Activated CD8-positive, alpha-beta memory T cell treated with anti-CD3 and anti-CD28 coated beads for 4 hours (primary cell): ENCODE measurements around the gene NPDC1.

Experiments used
- DNase-seq, 2 donors: peaks; one replicate each; pipeline ENCODE4 v3.0.0-alpha.2; 2020; ENCODE audit warnings: low read depth in 2 of 2

The NPDC1 gene, protein sequence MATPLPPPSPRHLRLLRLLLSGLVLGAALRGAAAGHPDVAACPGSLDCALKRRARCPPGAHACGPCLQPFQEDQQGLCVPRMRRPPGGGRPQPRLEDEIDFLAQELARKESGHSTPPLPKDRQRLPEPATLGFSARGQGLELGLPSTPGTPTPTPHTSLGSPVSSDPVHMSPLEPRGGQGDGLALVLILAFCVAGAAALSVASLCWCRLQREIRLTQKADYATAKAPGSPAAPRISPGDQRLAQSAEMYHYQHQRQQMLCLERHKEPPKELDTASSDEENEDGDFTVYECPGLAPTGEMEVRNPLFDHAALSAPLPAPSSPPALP

DNA sequence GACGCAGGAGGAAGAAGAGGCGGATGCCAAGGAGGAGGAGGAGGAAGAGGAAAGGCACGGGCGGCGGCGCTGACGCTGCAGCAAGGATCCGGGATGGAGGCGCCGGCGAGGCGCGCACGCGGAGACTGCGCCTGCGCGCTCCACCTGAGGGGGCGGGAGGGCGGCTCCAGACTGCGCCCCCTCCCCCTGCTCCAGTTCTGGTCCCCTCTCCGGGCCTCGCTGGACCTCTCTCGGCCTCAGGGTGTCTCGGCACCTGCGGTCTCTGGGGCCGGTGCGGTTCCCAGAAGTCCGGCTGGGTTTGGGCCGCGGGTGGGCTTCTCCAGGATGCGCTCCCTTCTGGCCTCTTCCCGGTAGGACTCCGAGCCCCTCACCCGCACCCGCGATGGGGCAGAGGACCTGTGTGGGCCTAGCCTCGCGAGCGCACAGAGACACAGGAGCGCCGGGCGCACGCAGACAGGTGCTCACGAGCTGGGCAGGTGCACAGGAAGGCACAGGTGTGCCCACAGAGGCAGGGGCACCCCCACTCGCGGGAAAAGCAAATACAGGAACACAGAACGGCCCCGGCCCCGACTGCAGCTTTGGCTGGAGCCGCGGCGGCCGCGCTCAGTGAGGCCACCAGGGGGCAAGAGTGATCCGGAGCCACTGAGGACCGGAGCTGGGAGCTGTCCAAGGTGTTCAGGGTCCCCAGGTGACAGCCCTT, at the start of gene NPDC1:
NPDC1 (minus strand) TSS at position 90 of the 700 bp plus-strand sequence. CDS start 188 bp downstream, outside the sequence.
- DNase-seq = peak in 1 of 2 donors; percentile 55

DNA sequence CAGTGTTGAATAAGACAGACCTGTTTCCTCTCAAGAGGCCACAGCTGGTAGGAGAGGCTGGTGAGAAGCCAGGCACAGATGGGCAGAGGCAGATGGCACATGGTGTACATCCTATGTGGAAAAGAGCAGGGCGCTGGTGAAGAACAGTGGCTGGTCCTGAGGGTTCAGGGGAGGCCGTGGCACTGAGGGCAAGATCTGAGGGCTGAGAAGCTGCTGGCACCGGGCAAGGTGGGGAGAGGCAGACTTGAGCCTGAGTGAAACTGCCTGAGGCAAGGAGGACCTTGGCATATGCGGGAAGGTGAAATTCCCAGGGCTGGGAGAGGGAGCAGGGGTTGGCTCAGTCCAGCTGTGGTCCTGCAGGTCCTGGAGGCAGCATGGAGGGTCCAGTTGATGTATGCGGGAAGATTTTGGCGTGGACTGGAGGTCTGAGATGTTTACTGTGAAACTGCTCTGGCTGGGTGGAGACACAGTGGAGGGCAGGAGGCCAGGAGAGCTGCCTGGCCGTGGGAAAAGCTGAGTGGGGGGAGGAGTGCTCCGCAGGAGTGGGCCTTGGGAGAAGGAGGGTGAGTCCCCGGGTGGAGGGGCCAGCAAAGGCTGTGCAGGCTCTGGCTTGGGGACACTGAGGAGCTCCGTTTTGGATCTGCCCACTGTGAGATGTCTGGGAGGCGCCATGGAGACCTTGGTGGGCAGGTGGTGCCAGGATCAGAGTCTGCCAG, 43.4 kb upstream of the NPDC1 start:
- DNase-seq = no peak

DNA sequence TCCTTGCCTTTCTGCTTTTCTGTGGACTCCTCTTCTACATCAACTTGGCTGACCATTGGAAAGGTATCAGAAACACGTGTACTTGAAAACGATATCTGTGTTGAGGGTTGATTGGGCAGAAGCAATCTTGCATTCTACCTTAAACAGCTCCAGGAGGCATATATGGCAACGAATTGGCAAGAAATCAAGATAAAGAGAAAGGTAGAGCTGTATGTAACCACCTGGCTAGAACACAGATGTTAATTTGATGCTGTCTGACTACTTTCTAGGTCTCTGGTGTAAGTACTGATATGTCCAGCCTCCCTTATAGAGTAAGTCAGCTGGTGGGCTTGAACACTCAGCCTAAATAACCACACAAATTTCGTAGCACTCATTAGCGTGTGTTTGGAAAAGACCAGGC, 42.1 kb upstream of the NPDC1 start:
- DNase-seq = no peak

DNA sequence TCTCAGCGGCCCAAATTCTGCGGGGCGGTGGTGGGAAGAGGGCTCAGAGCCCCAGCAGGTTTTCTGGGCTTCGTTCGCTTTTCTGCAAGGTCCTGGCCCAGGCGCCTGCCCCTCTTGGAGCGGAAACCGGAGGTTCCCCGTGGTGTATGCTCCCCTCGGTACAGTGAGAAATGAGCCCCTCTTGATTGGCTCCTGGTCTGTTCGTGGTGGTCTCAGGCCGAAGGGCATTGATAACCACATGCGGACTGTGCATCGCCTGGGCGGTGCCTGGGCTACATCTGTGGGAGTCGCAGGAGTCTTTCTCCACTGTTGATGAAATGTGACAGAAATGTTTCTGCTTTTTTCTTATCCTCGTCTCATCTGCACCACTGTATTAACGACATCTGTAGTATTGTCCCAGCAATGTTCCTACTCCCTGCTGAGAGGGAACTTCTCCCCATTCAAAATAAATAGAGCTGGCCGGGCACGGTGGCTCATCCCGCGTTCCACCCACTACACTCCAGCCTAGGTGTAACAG, 41.5 kb upstream of the NPDC1 start:
- DNase-seq = no peak

DNA sequence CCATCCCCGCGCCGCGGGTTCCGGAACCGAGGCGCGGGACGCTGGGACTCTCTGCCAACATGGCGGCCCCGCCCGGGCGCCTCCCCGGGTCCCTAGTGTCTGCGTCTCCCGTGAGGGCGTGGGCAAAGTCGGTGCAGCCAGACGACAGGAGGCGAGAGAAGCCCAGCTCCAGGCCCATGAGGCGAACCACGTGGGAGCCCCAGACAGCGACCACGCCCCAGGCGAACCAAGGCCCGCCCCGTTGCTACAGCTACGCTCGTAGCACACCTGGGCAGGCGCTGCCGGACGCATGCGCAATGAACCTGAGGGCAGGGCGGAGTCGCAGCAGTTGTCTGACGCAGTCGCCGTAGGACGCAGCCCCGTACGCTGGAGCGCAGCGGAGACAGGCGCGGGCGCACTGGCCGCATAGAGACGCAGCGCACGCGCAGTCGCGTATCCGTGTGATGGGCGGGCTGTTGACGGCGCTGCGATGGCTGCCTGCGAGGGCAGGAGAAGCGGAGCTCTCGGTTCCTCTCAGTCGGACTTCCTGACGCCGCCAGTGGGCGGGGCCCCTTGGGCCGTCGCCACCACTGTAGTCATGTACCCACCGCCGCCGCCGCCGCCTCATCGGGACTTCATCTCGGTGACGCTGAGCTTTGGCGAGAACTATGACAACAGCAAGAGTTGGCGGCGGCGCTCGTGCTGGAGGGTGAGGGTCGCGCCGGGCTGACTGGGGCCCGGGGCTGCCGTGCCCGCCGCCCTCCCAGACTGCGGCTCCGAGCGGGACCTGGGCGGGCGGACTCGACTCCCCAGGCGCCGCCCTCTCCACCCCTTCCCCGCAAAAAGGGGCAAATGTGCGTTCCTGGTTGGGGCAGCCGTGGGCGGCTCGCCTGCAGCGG, 40.8 kb upstream of the NPDC1 start, which contains the start of gene MAN1B1:
MAN1B1 (plus strand) TSS at position 455 of the 878 bp plus-strand sequence; CDS start at position 470, 15 bp downstream.
- DNase-seq = peak; percentile 98 to 99

DNA sequence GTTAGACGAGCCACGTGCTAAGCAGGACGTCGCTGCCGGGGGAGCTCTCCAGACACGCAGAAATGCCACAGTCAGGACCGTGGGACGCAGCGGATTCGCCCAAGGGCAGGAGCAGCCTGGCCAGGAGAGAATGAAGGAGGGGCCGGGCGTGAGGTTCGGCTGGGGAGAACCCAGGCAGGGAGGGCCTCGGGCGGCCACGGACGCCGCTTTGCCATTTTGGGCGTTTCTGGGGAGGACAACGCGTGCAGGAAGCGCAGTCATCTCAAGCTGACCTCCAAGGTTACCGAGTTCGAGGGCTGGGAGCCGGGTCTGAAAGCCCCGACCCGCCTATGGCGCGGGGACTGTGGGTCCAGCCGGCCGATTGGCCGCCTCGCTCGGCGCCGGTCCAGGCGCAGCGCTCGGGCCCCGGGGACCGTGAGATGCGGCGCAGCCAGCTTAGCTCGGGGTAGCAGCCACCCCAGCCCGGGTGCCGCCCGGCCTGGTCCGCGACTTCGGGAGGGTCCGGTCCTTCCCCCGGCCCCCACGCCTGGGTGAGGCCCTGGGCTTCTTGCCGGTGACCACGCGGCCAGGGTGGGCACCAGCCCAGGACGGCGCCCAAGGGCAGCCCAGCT, 40.0 kb upstream of the NPDC1 start:
- DNase-seq = no peak

DNA sequence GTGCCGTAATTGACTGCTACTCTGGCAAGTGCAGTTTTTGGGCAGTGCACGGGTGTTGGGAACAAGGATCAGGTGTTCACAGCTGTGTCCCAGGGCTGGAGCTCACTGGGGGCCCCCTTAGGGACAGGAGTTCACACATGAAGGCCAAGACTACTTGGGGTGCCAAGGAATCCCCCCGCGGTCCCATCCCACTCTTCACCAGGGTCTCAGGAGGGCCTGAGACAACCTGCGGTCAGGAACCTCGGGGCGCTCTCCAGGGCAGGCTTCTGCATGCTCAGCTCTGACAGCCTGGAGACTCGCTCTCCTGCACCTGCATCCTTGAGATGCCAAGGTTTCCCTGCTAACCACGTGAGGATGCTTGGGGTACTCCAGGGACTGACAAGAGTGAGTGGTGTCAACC, 38.5 kb upstream of the NPDC1 start:
- DNase-seq = no peak

DNA sequence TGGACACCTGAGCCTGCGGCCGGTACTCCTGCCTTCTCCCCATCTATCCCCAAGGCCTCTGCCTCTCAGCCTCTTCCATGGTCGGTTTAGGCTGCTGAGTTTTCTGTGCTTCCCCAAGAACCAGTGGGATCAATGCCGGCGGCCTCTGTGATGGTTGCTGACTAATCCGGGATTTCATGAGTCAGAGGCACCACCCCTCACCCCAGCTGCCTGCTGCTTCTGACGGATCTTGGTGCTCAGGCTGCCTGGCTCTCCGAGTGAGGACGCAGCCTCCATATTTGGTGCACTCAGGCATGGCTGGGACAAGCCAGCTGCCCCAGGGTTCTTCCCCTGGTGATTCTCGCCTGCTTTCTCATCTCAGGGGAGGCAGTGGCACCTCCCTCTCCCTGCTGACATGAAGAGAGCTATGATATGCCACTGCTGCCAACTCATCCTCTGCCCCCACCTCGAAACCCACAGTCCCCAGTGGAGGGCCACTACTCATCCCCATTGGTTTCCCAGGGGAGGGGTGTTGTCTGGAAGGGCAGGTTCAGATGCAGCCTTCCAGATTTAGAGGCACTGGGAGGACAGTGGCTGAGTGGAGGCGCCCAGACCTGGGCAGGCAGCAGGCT, 37.5 kb upstream of the NPDC1 start:
- DNase-seq = no peak

DNA sequence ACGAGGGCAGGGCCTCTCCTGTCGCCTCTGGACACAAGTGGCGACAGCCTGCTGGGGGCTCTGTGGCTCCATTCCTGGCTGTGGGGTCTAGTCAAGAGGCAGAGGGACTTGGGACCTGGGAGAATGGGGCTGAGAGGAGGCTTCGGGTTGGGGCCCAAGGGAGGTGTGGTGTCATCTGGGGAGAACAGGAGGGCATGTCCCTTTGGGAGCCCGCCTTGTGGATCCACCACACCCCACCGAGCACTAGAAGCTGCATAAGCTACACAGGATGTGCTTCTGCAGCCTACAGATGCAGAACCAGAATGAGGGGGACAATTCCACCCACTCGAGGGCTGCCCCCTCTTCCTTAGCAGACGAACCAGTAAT, 36.9 kb upstream of the NPDC1 start:
- DNase-seq = no peak

DNA sequence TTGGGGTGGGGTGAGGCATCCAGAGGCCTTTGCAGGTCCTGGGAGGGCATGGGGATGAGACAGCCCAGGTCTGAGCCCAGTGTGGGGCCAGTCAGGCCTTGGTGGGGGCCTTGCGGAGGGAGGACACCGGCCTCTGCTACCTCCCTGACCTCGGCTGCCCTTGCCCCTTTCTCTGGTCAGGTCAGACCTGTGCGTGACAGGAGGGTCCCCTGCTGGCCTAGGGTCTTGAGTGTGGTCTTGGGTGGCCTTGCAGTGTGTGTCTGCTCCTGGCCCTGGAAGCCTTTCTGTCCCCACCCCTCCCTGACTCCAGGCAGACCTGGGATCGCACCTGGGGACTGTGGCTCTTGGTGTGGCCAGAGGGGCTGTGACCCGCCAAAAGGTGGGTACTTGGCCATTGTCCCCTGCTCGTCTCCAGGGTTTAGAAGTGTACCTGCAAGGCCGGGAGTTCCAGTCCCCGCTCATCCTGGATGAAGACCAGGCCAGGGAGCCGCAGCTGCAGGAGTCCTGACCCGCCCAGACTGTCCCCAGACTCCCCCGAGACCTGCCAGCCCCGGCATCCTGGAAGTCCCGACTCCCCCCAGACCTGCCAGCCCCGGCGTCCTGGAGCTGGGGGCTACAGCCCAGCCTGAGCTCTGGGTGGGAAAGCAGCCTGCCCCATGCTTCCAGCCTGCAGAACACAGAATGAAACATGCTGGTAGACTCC, 36.4 kb upstream of the NPDC1 start:
- no peak for DNase-seq

DNA sequence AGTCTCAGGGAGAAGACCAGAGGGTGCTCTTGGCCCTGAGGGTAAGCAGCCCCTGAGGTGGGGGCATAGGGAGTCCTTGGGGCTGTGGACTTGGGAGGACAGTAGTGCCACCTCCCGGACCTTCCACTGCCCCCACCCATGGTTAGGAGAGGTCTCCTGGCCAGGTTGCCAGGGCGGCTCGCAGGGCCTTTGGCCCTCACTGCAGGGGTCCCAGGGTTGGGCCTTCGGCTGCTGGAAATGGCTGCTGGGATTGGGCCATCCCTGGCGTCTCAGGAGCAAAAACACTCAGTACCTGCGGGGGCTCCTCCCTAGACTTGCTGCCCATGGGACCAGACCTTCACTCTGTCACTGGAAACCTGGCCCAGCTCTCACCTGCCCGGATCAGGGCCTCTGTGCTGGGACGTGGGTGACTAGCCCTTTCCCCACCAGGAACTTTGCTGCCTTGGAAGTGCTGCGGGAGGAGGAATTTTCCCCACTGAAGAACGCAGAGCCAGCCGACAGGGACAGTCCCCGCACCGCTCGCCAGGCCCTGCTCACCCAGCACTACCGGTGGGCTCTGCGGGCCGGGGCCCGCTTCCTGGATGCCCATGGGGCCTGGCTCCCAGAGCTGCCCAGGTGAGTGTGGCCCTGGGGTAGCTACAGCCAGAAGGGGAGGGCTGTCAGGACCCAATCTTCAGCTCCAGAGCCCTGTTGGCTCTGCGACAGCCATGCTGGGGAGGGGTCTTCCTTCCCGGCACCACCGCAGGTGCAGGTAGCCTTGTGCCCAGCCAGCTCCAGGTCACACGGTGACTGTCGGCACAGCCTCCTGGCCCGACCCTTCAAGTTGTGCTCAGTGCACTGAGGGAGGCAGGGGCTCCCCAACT, 34.5 kb upstream of the NPDC1 start:
- no peak for DNase-seq

DNA sequence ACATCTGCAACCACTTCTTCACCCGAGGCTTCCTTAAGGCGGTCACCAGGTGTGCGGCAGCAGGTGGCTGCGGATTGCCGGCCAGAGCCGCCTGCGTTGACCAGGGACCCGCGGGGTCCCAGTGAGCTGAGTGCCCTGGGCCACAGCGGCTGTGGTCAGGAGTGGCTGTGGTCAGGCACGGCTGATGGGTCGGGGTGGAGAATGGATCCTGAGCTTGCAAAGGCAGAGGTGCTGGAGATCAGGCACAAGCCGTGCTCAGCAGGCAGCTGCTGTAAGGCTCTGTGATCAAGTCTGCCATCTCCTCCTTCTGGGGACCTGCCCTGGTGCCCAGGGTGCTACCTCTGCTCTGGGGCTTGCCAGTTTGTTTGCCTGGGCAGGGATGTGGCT, 33.4 kb upstream of the NPDC1 start:
- no peak for DNase-seq

DNA sequence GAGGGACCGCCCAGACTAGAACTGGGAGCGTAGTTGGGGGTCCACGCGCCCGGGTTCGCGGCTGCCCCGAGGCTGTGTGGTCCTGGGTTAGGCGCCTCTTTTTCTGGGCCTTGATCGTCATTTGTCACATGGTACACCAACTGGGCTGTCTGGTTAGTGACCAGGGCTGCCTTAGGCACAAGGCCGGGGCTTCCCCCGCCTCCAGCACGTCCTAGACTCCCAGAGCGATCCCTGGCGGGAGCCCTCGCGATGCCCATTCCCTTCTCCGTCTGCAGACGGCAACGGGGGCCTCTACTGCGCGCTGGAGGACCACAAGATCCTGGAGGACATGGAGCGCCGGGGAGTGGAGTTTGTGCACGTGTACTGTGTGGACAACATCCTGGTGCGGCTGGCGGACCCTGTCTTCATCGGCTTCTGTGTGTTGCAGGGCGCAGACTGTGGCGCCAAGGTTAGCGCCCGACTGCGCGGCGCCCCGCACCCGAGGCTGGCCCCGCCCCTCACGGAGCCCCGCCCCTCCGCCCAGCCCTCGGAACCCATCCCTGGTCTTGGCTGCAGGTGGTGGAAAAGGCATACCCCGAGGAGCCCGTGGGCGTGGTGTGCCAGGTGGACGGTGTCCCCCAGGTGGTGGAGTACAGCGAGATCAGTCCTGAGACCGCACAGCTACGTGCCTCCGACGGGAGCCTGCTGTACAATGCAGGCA, 32.9 kb upstream of the NPDC1 start:
- no peak for DNase-seq

DNA sequence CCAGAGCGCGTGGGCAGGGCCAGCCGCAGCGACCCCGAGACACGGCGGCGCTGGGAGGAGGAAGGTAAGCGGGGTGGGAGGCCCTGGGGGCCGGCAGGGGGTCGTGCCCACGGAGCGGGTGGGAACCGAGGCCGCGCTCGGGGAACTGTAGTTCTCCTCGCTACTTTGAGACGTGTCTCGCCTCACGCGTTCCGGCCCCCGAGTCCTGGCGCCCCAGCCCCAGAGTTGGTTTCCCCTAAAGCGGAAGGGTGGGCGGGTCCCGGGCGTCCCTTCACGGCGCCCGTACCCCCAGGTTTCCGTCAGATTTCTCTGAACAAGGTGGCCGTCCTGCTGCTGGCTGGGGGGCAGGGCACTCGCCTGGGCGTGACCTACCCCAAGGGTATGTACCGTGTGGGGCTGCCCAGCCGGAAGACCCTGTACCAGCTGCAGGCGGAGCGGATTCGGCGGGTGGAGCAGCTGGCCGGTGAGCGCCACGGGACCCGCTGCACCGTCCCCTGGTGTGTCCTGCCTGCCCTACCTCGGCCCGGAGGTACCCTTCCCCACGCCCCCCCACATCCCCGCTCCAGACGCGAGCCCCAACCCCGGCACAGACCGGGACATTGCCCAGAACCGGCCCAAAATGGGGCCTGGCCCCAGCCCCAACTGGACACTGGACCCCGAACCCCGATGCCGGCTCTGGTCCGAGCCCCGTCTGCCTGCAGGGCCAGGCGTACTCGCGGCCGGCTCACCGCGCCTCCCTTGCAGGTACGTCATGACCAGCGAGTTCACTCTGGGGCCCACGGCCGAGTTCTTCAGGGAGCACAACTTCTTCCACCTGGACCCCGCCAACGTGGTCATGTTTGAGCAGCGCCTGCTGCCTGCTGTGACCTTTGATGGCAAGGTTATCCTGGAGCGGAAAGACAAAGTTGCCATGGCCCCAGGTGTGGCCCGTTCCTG, 32.0 kb upstream of the NPDC1 start:
- no peak for DNase-seq

DNA sequence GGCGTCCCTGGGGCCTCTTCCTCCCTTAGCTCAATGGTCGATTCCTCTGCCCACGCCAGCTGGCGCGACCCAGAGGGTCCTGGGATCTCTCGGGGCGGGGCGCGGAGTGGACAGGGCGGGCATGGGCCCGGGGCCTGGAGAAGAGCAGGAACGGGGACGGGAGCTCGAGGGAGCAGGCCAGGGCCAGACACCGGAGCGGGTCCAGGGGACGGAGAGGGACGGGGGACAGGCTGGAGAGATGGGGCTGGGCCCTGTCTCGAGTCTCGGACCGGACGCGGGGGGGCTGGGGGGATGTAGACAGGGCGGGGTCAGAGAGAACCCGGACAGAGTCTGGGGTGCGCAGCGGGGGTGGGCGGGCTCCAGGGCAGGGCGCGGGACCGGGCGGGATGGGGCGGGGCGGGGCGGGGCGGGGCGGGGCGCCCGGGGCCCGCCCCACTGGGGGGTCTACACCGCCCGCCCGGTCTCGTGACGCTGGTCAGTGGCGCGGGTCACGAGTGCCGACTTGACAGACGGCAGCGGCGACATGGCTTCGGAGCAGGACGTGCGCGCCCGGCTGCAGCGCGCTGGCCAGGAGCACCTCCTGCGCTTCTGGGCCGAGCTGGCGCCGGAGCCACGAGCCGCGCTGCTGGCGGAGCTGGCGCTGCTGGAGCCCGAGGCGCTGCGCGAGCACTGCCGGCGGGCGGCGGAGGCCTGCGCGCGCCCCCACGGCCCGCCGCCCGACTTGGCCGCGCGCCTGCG, 31.2 kb upstream of the NPDC1 start, which contains the start of gene UAP1L1:
UAP1L1 (plus strand) TSS at position 508 of the 738 bp plus-strand sequence; CDS start at position 524, 16 bp downstream.
- no peak for DNase-seq

DNA sequence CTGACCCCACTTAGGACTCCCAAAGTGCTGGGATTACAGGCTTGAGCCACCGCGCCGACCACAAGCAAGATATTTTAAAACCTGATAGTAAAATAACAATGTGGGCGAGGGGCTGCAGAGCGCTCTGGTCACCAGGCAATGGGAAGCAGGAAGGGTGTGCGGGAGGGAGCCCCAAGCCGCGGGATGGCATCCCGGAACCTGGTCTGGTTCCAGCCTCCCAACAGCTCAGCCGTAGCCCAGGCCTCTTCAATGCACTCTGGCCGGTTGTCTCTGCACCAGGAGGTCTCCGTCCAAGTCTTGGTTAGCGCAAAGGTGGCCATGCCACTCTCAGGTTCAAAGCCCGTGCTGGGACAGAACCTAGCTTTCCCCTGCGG, 30.6 kb upstream of the NPDC1 start:
- DNase-seq = no peak
